Dermis blood vessel endothelial cell (primary cell): ENCODE measurements around the gene PCDHA1. TPM values are rescaled to one million over a fixed set of nuclear protein-coding genes. Genes with fewer than 3 reads are reported as not detected.
"Not testable (repeated sequence)": the region's sequence is repeated elsewhere in the genome, so short reads cannot be mapped to it uniquely, and the experiment has no call there.

Experiments used
- DNase-seq: peaks from one replicate; pipeline ENCODE4 v3.0.0; 2010
- total RNA-seq: library from RNA; depleted of rRNA; stranded (reverse); fragments of >200 nt; gene quantifications from 2 replicates; pipeline ENCODE4 v1.2.3, GENCODE V29; 2014

PCDHA1 gene
- total RNA-seq: 0.17 TPM in 1 of 2 replicates, not detected in the other

- DNase-seq: no peak
Measured at GRCh38 chr5:140785905-140786686, at the start of gene PCDHA1. PCDHA1 (plus strand) TSS chr5:140786140.

- no peak for DNase-seq
Measured at GRCh38 chr5:140737486-140737885, 48.5 kb upstream of the PCDHA1 start.

- no peak for DNase-seq
Measured at GRCh38 chr5:140741967-140742366, 44.0 kb upstream of the PCDHA1 start.

GRCh38 chr5:140753561-140753960, 32.4 kb upstream of the PCDHA1 start:
- DNase-seq: no peak

GRCh38 chr5:140764177-140764973, 21.6 kb upstream of the PCDHA1 start:
- peak; percentile 4 for DNase-seq

- no peak for DNase-seq
Measured at GRCh38 chr5:140767444-140767843, 18.5 kb upstream of the PCDHA1 start.

- DNase-seq: no peak
Measured at GRCh38 chr5:140780512-140780911, 5.4 kb upstream of the PCDHA1 start.

- not testable (repeated sequence) for DNase-seq
Measured at GRCh38 chr5:140787422-140787821, 1.5 kb downstream of the PCDHA1 start.

- DNase-seq: not testable (repeated sequence)
Measured at GRCh38 chr5:140787849-140788504, 2.0 kb downstream of the PCDHA1 start.

- no peak for DNase-seq
Measured at GRCh38 chr5:140791089-140791488, 5.1 kb downstream of the PCDHA1 start.

GRCh38 chr5:140794595-140795258, 8.8 kb downstream of the PCDHA1 start, which contains the start of gene PCDHA2:
PCDHA2 (plus strand) TSS chr5:140794852.
- DNase-seq: peak; percentile 8

- DNase-seq: peak; percentile 5
Measured at GRCh38 chr5:140795259-140795641, 9.3 kb downstream of the PCDHA1 start.

- DNase-seq: not testable (repeated sequence)
Measured at GRCh38 chr5:140796072-140796717, 10.3 kb downstream of the PCDHA1 start.

- no peak for DNase-seq
Measured at GRCh38 chr5:140796718-140797095, 10.8 kb downstream of the PCDHA1 start.

- DNase-seq: peak; percentile 65
Measured at GRCh38 chr5:140800816-140801493, 15.0 kb downstream of the PCDHA1 start, which contains the start of gene PCDHA3. PCDHA3 (plus strand) TSS chr5:140801057.

GRCh38 chr5:140801494-140801841, 15.5 kb downstream of the PCDHA1 start:
- peak; percentile 44 for DNase-seq

GRCh38 chr5:140802381-140802780, 16.4 kb downstream of the PCDHA1 start:
- not testable (repeated sequence) for DNase-seq

- no peak for DNase-seq
Measured at GRCh38 chr5:140802781-140803271, 16.9 kb downstream of the PCDHA1 start.

- DNase-seq: peak; percentile 38
Measured at GRCh38 chr5:140806834-140807775, 21.2 kb downstream of the PCDHA1 start, which contains the start of gene PCDHA4. PCDHA4 (plus strand) TSS chr5:140807068.
